ENCODE data around the gene XKR7. TPM values are rescaled to one million over a fixed set of nuclear protein-coding genes. Genes with fewer than 3 reads are reported as not detected.

Gene XKR7
- total RNA-seq, 1 experiment from 2014 or later, result 1.3 TPM

DNA sequence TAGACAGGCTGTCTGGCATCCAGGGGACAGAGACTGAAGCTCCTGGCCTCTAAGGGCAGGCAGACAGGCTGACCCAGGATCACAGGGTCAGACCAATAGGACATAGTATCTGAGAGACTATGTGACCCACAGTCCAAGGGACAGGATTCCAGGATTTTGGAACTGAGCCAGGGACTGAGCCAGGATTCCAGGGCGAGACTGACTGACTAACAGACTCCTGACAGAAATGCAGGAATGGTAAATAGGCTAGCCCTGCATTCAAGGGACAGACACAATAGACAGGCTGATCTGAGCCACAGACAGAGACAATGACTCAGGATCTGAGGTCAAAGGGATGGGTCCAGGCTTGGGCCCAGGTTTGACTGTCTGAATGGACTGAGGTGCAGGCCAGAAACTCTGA lies 19.8 kb downstream of the XKR7 start:
- Histone ChIP-seq H4K20me1 (ENCODE audit: control insufficient read depth, insufficient read depth, insufficient read length) (no peaks in the 10 kb centered on the region), H3K14ac (ENCODE audit: insufficient read depth, low read length) (no peak overlapping the region), H2BK20ac (ENCODE audit: low read depth, low read length, poor library complexity, severe bottlenecking) (no peak overlapping the region), H4K91ac (ENCODE audit: insufficient read length, low read depth, low read length) (no peak overlapping the region), H3K4me1 (ENCODE audit: insufficient read depth, low read length) (no peaks in the 10 kb centered on the region), H3K79me1 (ENCODE audit: insufficient read depth, low read depth, low read length, poor library complexity, severe bottlenecking) (no peaks in the 10 kb centered on the region), H3K27me3 (ENCODE audit: insufficient read depth, low read length) (no peaks in the 10 kb centered on the region), H3K23me2 (ENCODE audit: insufficient read length, low read depth, low read length, poor library complexity, severe bottlenecking) (no peaks in the 10 kb centered on the region), H2AK5ac (ENCODE audit: insufficient read length, low read length) (no peak overlapping the region), H3T11ph (ENCODE audit: low read length) (no peak overlapping the region), H3K79me2 (ENCODE audit: insufficient read depth, low read length) (no peaks in the 10 kb centered on the region), H3K4ac (ENCODE audit: low read depth, low read length) (no peak overlapping the region), H2BK12ac (ENCODE audit: insufficient read length, low read depth, low read length) (no peak overlapping the region), H3K4me2 (ENCODE audit: insufficient read depth, insufficient read length, low read length) (no peak overlapping the region), H3K18ac (ENCODE audit: insufficient read length, low read depth, low read length) (no peak overlapping the region), H2AFZ (ENCODE audit: low read length) (no peak overlapping the region), H3K23ac (ENCODE audit: insufficient read length, low read depth, low read length) (no peak overlapping the region), H3K56ac (ENCODE audit: insufficient read length, low read depth, low read length) (no peak overlapping the region), H4K8ac (replicated peaks; ENCODE audit: insufficient read length, low read depth, low read length) (no peak overlapping the region), H3K9me3 (ENCODE audit: control insufficient read depth, low read depth, low read length) (no peaks in the 10 kb centered on the region), H3K27ac (ENCODE audit: insufficient read length, low read depth, low read length) (no peak overlapping the region), H3K9ac (ENCODE audit: extremely low read depth, insufficient read length, low read length) (no peak overlapping the region), H2BK120ac (ENCODE audit: low read depth, low read length, poor library complexity, severe bottlenecking) (no peak overlapping the region), H4K5ac (ENCODE audit: insufficient read length, low read depth, low read length) (no peak overlapping the region), H2BK15ac (ENCODE audit: low read depth, low read length) (no peak overlapping the region), H2BK5ac (ENCODE audit: insufficient read length, low read length) (no peak overlapping the region)
- H3K4me3 Mint-ChIP-seq, result no peak overlapping the region
- peaks cover 2% of the 10 kb centered on the region in 2 experiments; a peak in 1 of 4 replicates for H3K4me1 Mint-ChIP-seq
- H3K27ac Mint-ChIP-seq, result no peak overlapping the region; a peak in 2 of 7 replicates
- TF ChIP-seq, protein P1, sequence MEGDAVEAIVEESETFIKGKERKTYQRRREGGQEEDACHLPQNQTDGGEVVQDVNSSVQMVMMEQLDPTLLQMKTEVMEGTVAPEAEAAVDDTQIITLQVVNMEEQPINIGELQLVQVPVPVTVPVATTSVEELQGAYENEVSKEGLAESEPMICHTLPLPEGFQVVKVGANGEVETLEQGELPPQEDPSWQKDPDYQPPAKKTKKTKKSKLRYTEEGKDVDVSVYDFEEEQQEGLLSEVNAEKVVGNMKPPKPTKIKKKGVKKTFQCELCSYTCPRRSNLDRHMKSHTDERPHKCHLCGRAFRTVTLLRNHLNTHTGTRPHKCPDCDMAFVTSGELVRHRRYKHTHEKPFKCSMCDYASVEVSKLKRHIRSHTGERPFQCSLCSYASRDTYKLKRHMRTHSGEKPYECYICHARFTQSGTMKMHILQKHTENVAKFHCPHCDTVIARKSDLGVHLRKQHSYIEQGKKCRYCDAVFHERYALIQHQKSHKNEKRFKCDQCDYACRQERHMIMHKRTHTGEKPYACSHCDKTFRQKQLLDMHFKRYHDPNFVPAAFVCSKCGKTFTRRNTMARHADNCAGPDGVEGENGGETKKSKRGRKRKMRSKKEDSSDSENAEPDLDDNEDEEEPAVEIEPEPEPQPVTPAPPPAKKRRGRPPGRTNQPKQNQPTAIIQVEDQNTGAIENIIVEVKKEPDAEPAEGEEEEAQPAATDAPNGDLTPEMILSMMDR (conservative IDR thresholded peaks at IDR 0.05), result no peak
- no peak for DNase-seq
- WGBS (ENCODE audit: extremely low coverage, insufficient read length, low lambda C conversion rate), result no CpG with 5 or more reads among the region's 1 CpG
- H3K36me3 Mint-ChIP-seq (ENCODE audit: insufficient read depth in 1 of 3, low read depth in 3 of 3), result no peaks in the 10 kb centered on the region
- H3K9me3 Mint-ChIP-seq, result no peaks in the 10 kb centered on the region
- H3K27me3 Mint-ChIP-seq (ENCODE audit: low read depth), result peaks cover 16% of the 10 kb centered on the region

All from H9 (cell line).